ENCODE results near the gene CASZ1.

Gene CASZ1

DNA sequence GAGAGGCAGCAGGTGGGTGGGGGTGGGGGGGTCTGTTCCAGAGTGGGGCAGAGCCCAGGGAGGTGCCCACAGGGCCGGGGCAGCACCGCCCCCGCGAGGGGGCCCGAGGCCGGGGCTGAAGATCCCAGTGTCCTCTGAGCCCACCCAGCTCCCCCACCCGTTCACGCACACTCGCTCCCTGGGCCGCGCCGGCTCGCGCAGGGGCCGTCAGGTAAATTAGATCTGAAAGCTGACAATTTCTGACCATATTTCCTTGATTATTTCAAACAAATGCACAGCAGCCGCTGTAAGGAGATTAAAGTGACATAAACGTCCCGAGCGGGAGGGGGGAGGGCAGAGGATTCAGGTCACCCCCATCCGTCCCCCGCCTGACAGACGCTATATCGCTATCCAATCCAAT, 118.0 kb downstream of the CASZ1 start:
- TF ChIP-seq, protein P1, sequence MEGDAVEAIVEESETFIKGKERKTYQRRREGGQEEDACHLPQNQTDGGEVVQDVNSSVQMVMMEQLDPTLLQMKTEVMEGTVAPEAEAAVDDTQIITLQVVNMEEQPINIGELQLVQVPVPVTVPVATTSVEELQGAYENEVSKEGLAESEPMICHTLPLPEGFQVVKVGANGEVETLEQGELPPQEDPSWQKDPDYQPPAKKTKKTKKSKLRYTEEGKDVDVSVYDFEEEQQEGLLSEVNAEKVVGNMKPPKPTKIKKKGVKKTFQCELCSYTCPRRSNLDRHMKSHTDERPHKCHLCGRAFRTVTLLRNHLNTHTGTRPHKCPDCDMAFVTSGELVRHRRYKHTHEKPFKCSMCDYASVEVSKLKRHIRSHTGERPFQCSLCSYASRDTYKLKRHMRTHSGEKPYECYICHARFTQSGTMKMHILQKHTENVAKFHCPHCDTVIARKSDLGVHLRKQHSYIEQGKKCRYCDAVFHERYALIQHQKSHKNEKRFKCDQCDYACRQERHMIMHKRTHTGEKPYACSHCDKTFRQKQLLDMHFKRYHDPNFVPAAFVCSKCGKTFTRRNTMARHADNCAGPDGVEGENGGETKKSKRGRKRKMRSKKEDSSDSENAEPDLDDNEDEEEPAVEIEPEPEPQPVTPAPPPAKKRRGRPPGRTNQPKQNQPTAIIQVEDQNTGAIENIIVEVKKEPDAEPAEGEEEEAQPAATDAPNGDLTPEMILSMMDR (IDR thresholded peaks at IDR 0.05; ENCODE audit: insufficient read depth, low read length, poor library complexity, severe bottlenecking), result no peak
- no peak for TF ChIP-seq EZH2phosphoT487 (conservative IDR thresholded peaks at IDR 0.05; ENCODE audit: low read length)
- Histone ChIP-seq H3K9me2 (replicated peaks; ENCODE audit: insufficient read depth, low read length) (no peaks in the 10 kb centered on the region), H3K79me2 (ENCODE audit: insufficient read depth, low read length) (no peaks in the 10 kb centered on the region), H3K4me2 (ENCODE audit: low read depth, low read length, poor library complexity, severe bottlenecking) (no peak overlapping the region), H2AFZ (ENCODE audit: low read depth, low read length, severe bottlenecking) (no peak overlapping the region), H3K36me3 (ENCODE audit: low read length) (no peaks in the 10 kb centered on the region), H3F3A (ENCODE audit: insufficient read depth) (no peaks in the 10 kb centered on the region), H3K27ac (ENCODE audit: low read depth, low read length) (no peak overlapping the region), H3K4me3 (ENCODE audit: insufficient read depth, low read length, poor library complexity, severe bottlenecking) (no peak overlapping the region), H4K20me1 (ENCODE audit: low read depth, low read length) (no peaks in the 10 kb centered on the region), H3K9ac (ENCODE audit: low read length) (no peak overlapping the region), H3K27me3 (ENCODE audit: low read length) (no peaks in the 10 kb centered on the region), H3K9me3 (ENCODE audit: insufficient read depth, low read length) (no peaks in the 10 kb centered on the region)

DNA sequence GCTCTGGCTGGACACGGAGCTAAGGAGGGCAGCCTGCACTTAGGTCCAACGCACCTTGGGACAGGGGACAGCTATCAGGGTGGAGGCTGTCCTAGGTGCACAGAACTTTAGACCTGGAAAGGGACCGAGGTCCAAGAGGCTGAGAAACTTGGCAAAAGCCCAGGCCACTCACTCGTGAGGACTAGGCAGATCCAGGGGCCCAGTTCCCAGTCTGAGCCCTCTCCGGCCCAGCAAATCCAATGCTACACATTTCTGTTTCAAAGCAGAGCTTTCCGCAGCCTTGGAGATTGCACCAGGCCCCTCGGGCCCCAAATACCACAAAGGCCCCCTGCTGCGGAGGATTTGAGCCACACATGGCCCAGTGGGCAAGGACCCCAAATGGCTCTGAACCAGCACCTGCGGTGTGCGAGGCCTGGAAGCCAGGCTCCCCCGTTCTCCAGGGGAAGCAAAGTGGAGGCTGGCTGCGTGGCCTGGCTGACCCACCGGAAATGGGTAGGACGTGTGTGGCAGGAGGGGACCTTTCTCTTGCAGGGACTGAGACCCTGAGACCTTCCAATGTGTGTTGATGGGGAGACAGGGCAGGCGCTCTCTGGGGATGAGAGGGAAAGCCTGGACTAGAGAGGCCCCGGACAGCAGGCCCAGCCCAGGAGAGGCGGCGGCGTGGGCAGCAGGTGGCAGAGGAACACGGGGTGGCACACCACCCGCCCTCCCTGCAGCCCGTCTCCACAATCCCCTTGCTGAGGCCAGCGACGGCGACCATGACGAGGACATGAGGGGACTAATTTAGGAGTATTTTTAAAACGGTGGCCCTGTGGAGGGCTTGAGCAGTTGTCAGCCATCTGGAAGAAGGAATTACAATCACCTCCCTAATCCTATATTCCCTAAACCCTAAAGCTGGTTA, 118.7 kb downstream of the CASZ1 start:
- TF ChIP-seq, protein P1 (IDR thresholded peaks at IDR 0.05; ENCODE audit: insufficient read depth, low read length, poor library complexity, severe bottlenecking), result no peak
- TF ChIP-seq EZH2phosphoT487 (conservative IDR thresholded peaks at IDR 0.05; ENCODE audit: low read length), result no peak
- no peaks in the 10 kb centered on the region for H4K20me1 ChIP-seq (ENCODE audit: low read depth, low read length)
- no peaks in the 10 kb centered on the region for H3K79me2 ChIP-seq (ENCODE audit: insufficient read depth, low read length)
- H3K4me3 ChIP-seq (ENCODE audit: insufficient read depth, low read length, poor library complexity, severe bottlenecking), result no peak overlapping the region
- H3K9ac ChIP-seq (ENCODE audit: low read length), result no peak overlapping the region
- no peaks in the 10 kb centered on the region for H3K9me3 ChIP-seq (ENCODE audit: insufficient read depth, low read length)
- H3K36me3 ChIP-seq (ENCODE audit: low read length), result no peaks in the 10 kb centered on the region
- no peak overlapping the region for H3K27ac ChIP-seq (ENCODE audit: low read depth, low read length)
- H2AFZ ChIP-seq (ENCODE audit: low read depth, low read length, severe bottlenecking), result no peak overlapping the region
- no peak overlapping the region for H3K4me2 ChIP-seq (ENCODE audit: low read depth, low read length, poor library complexity, severe bottlenecking)
- H3F3A ChIP-seq (ENCODE audit: insufficient read depth), result no peaks in the 10 kb centered on the region
- H3K27me3 ChIP-seq (ENCODE audit: low read length), result no peaks in the 10 kb centered on the region
- H3K9me2 ChIP-seq (replicated peaks; ENCODE audit: insufficient read depth, low read length), result no peaks in the 10 kb centered on the region

DNA sequence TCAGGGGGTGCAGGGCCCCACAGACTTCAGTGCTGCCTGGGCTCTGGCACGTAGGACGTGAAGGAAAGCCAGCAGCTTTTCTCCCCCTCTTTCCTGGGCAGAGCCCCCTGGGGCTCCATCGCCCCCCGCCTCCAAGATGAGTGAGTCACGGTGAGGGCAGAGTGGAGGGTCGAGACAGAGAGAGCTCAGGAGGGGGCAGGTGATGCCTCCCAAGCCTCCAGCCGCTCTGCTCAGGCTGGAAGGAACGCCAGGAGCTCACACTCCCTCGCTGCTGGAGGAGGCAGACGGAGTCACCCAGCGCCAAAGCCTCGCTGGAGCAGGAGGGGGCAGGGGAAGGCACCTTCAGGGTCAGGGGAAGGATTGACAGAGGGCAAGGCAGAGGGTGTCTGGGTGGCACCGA, 119.5 kb downstream of the CASZ1 start:
- H3K4me2 ChIP-seq (ENCODE audit: low read depth, low read length, poor library complexity, severe bottlenecking), result no peak overlapping the region
- H3K4me3 ChIP-seq (ENCODE audit: insufficient read depth, low read length, poor library complexity, severe bottlenecking), result no peak overlapping the region
- no peaks in the 10 kb centered on the region for H3K36me3 ChIP-seq (ENCODE audit: low read length)
- no peaks in the 10 kb centered on the region for H3K9me3 ChIP-seq (ENCODE audit: insufficient read depth, low read length)
- no peak for TF ChIP-seq EZH2phosphoT487 (conservative IDR thresholded peaks at IDR 0.05; ENCODE audit: low read length)
- TF ChIP-seq, protein P1 (IDR thresholded peaks at IDR 0.05; ENCODE audit: insufficient read depth, low read length, poor library complexity, severe bottlenecking), result no peak
- no peak overlapping the region for H3K27ac ChIP-seq (ENCODE audit: low read depth, low read length)
- no peak overlapping the region for H2AFZ ChIP-seq (ENCODE audit: low read depth, low read length, severe bottlenecking)
- no peak overlapping the region for H3K9ac ChIP-seq (ENCODE audit: low read length)
- H3F3A ChIP-seq (ENCODE audit: insufficient read depth), result no peaks in the 10 kb centered on the region
- H3K79me2 ChIP-seq (ENCODE audit: insufficient read depth, low read length), result no peaks in the 10 kb centered on the region
- H3K27me3 ChIP-seq (ENCODE audit: low read length), result no peaks in the 10 kb centered on the region
- no peaks in the 10 kb centered on the region for H3K9me2 ChIP-seq (replicated peaks; ENCODE audit: insufficient read depth, low read length)
- no peaks in the 10 kb centered on the region for H4K20me1 ChIP-seq (ENCODE audit: low read depth, low read length)
